Spleen (tissue), 11 donors: ENCODE results near the gene PLPP1. TPM values are rescaled to one million over a fixed set of nuclear protein-coding genes. Genes with fewer than 3 reads are reported as not detected.

ENCODE experiments used
- DNase-seq: peaks from one replicate; pipeline ENCODE4 v3.0.0-alpha.2; 2020
- H3K27ac ChIP-seq, 8 donors: fragments of 200-600 bp; sonication (generic) in 7 of 8; 1 replicate in 4 of 8; 2 replicates in 4 of 8; pipeline versions ENCODE4 v1.5.0 to v1.8.0; 2016 to 2021; ENCODE audit warnings: inconsistent platforms in 4 of 8, mild to moderate bottlenecking in 4 of 8, moderate library complexity in 1 of 8
- H3K27me3 ChIP-seq, 7 donors: fragments of 200-600 bp; sonication (generic) in 6 of 7; replicated peaks in 1 of 7; 1 replicate in 4 of 7; 2 replicates in 3 of 7; pipeline versions ENCODE4 v1.5.0 to v1.8.0; 2016 to 2021; ENCODE audit warnings: inconsistent platforms in 3 of 7, mild to moderate bottlenecking in 1 of 7
- H3K36me3 ChIP-seq, 6 donors: fragments of 200-600 bp; sonication (generic) in 5 of 6; 1 replicate in 4 of 6; 2 replicates in 2 of 6; pipeline versions ENCODE4 v1.5.0 to v1.8.0; 2016 to 2021; ENCODE audit warnings: inconsistent platforms in 2 of 6
- H3K4me1 ChIP-seq, 6 donors: fragments of 200-600 bp; sonication (generic) in 5 of 6; 1 replicate in 3 of 6; 2 replicates in 3 of 6; pipeline versions ENCODE4 v1.5.0 to v1.8.0; 2016 to 2021; ENCODE audit warnings: inconsistent platforms in 3 of 6
- H3K4me3 ChIP-seq, 8 donors: fragments of 200-600 bp; sonication (generic) in 7 of 8; 1 replicate in 4 of 8; 2 replicates in 4 of 8; pipeline versions ENCODE4 v1.5.0 to v1.8.0; 2016 to 2021; ENCODE audit warnings: inconsistent platforms in 4 of 8, mild to moderate bottlenecking in 4 of 8, moderate library complexity in 2 of 8
- H3K9me3 ChIP-seq, 8 donors: fragments of 200-600 bp; sonication (generic) in 7 of 8; 1 replicate in 4 of 8; 2 replicates in 4 of 8; pipeline versions ENCODE4 v1.5.0 to v1.8.0; 2016 to 2021; ENCODE audit warnings: inconsistent platforms in 4 of 8
- CTCF ChIP-seq, 11 experiments: fragments of 200-600 bp in 7 of 11; fragments of 450-650 bp in 4 of 11; sonication (generic) in 4 of 11; IDR thresholded peaks in 8 of 11; conservative IDR thresholded peaks in 3 of 11; 1 replicate in 7 of 11; 2 replicates in 4 of 11; pipeline versions ENCODE4 v1.4.0 to v1.8.0; 2016 to 2021; ENCODE audit warnings: antibody characterized with exemption in 11 of 11, inconsistent platforms in 4 of 11, mild to moderate bottlenecking in 1 of 11
- POLR2A ChIP-seq, 3 donors: fragments of 450-650 bp; IDR thresholded peaks; one replicate each; pipeline ENCODE4 v1.5.1; 2017; ENCODE audit warnings: antibody characterized with exemption in 3 of 3, mild to moderate bottlenecking in 1 of 3
- POLR2AphosphoS5 ChIP-seq, 3 donors: sonication (generic); formaldehyde crosslinking; IDR thresholded peaks; one replicate each; pipeline ENCODE4 v1.5.1; 2017; ENCODE audit warnings: antibody characterized with exemption in 3 of 3
- WGBS, 5 donors: extraction: QIAGEN DNeasy Blood & Tissue Kit in 3 of 5; methylation state at CpG; one replicate each; pipeline versions ENCODE4 v1.1.5 to v1.1.7; 2013 to 2018; 5-methylcytosine and 5-hydroxymethylcytosine counted together
- intact Hi-C: fragments of 100-400 bp; cut with DNase I; formaldehyde crosslinking; loops from one replicate; pipeline ENCODE4 v1.15.0; 2023; ENCODE audit warnings: low total_unique reads
- polyA plus RNA-seq, 3 donors: library from polyadenylated mRNA; stranded (reverse); fragments of 200-250 nt; gene quantifications; one replicate each; pipeline ENCODE4 v1.2.1, GENCODE V29; 2013
- total RNA-seq, 7 donors: library from RNA; depleted of rRNA in 3 of 7; stranded (reverse); fragments of >200 nt in 3 of 7; fragmentation: NEBNext Ultra II Directional in 4 of 7; extraction: Animal tissue kit (Norgen Biotek cat#: 25700) in 4 of 7; gene quantifications; one replicate each; pipeline versions ENCODE4 v1.1.0 to v1.2.1, GENCODE V29; 2016 to 2021
- donor health status: healthy with polysubstance abuse.
- donor health status: DM: no; HTN: no; CAD: no; lungs with moderate emphysema.
- donor health status: DM: no; HTN: no; CAD: no.
- donor health status: Bipolar disorder and iron deficiency.
- donor health status: healthy.
- donor health status: DM: no; HTN: no; CAD: no.
- donor health status: DM: yes; HTN: yes; CAD: no.

Gene PLPP1
- total and polyA plus RNA-seq, 10 donors: 17.0 to 95.5 (median 39.2) TPM

GRCh38 chr5:55578771-55579170 is 44.0 kb upstream of the PLPP1 start:
- TF ChIP-seq POLR2AphosphoS5 (IDR thresholded peaks at IDR 0.05) (no peak), POLR2A (IDR thresholded peaks at IDR 0.05) (no peak), CTCF (IDR thresholded peaks at IDR 0.05 in 8 of 11, conservative IDR thresholded peaks at IDR 0.05 in 3 of 11) (no peak)
- H3K27ac ChIP-seq: no peak overlapping the region

GRCh38 chr5:55577353-55578060 is 42.7 kb upstream of the PLPP1 start:
- Histone ChIP-seq H3K36me3 (no peaks in the 10 kb centered on the region), H3K4me3 (no peak overlapping the region), H3K9me3 (no peaks in the 10 kb centered on the region), H3K27me3 (no peaks in the 10 kb centered on the region), H3K27ac (peak overlapping the region in 4 of 8 donors; percentile 41 to 49 (median 44)), H3K4me1 (peaks cover 0 to 17% (median 4%) of the 10 kb centered on the region in 6 donors)
- intact Hi-C loops: no loop called here
- TF ChIP-seq POLR2AphosphoS5 (IDR thresholded peaks at IDR 0.05) (no peak), CTCF (IDR thresholded peaks at IDR 0.05 in 8 of 11, conservative IDR thresholded peaks at IDR 0.05 in 3 of 11) (no peak), POLR2A (IDR thresholded peaks at IDR 0.05) (no peak)
- WGBS, 5 donors: 61 to 86% (median 72%) methylated on average over 6 of the region's 6 CpGs
- no peak for DNase-seq

More at GRCh38 chr5:55578771-55579170, 44.0 kb upstream of the PLPP1 start:
- Histone ChIP-seq H3K27me3 (no peaks in the 10 kb centered on the region), H3K4me1 (peaks cover 0 to 19% (median 4%) of the 10 kb centered on the region in 6 donors), H3K4me3 (no peak overlapping the region), H3K36me3 (no peaks in the 10 kb centered on the region), H3K9me3 (no peaks in the 10 kb centered on the region)
- DNase-seq: no peak
- intact Hi-C loops: no loop called here

GRCh38 chr5:55576661-55577060 is 41.9 kb upstream of the PLPP1 start:
- Histone ChIP-seq H3K27ac (peak overlapping the region in 4 of 8 donors; percentile 41 to 49 (median 44)), H3K4me3 (no peak overlapping the region), H3K27me3 (no peaks in the 10 kb centered on the region), H3K4me1 (peaks cover 0 to 9% (median 1%) of the 10 kb centered on the region in 6 donors), H3K9me3 (no peaks in the 10 kb centered on the region), H3K36me3 (no peaks in the 10 kb centered on the region)
- no peak for DNase-seq
- TF ChIP-seq POLR2A (IDR thresholded peaks at IDR 0.05) (no peak), POLR2AphosphoS5 (IDR thresholded peaks at IDR 0.05) (no peak), CTCF (IDR thresholded peaks at IDR 0.05 in 8 of 11, conservative IDR thresholded peaks at IDR 0.05 in 3 of 11) (no peak)
- intact Hi-C loops: no loop called here
- 62 to 87% (median 73%) methylated on average over 2 of the region's 2 CpGs for WGBS, 5 donors

- Histone ChIP-seq H3K36me3 (no peaks in the 10 kb centered on the region), H3K4me3 (no peak overlapping the region), H3K4me1 (peaks cover 0 to 6% (median 0%) of the 10 kb centered on the region in 6 donors), H3K9me3 (no peaks in the 10 kb centered on the region), H3K27ac (peak overlapping the region in 5 of 8 donors; percentile 11 to 58 (median 45)), H3K27me3 (no peaks in the 10 kb centered on the region)
- intact Hi-C loops: no loop called here
- 73 to 84% (median 78%) methylated on average over 8 of the region's 8 CpGs for WGBS, 5 donors
- DNase-seq: no peak
- TF ChIP-seq CTCF (IDR thresholded peaks at IDR 0.05 in 8 of 11, conservative IDR thresholded peaks at IDR 0.05 in 3 of 11): no peak
Observed at GRCh38 chr5:55575815-55576583, 41.2 kb upstream of the PLPP1 start.
